ENCODE measurements around the gene MAS1.
"Not testable (repeated sequence)": the region's sequence is repeated elsewhere in the genome, so short reads cannot be mapped to it uniquely, and the experiment has no call there.

The MAS1 gene

DNA sequence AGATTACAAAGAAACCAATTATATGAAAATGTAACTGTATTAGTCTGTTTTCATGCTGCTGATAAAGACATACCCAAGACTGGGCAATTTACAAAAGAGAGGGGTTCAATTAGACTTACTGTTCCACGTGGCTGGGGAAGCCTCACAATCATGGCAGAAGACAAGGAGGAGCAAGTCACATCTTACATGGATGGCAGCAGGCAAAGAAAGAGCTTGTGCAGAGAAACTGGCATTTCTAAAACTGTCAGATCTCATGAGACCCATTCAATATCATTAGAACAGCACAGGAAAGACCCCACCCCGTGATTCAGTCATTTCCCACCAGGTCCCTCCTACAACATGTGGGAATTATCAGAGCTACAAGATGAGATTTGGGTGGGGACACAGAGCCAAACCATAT is 33.4 kb downstream of the MAS1 start:
- DNase-seq: not testable (repeated sequence)

DNA sequence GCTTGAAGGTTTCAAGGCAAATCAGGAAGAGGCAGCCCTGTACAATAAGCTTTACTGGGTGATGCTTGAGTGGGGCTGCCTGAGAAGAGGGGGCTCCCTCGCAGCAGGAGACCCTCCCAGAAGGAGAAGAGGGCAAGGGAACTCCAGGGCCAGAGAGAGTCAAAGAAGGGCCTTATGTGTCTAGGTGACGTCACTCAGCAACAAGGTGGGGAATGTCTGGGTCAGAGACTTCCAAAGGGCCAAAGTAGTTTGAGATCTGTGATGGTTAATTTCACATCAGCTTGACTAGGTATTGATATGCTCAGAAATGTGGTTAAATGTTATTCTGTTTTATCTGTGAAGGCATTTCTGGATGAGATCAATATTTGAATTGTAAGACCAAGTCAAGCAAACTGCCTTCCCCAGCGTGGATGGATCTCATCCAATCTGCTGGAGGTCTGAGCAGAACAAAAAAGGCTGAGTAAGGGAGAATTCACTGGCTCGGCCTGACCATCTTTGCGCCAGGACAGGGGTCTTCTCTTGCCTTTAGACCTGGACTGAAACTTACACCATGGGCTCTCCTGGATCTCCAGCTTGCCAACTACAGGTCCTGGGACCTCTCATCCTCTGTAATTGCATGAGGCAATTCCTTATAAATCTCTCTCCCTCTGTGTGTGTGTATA is 35.9 kb downstream of the MAS1 start:
- no peak for DNase-seq

DNA sequence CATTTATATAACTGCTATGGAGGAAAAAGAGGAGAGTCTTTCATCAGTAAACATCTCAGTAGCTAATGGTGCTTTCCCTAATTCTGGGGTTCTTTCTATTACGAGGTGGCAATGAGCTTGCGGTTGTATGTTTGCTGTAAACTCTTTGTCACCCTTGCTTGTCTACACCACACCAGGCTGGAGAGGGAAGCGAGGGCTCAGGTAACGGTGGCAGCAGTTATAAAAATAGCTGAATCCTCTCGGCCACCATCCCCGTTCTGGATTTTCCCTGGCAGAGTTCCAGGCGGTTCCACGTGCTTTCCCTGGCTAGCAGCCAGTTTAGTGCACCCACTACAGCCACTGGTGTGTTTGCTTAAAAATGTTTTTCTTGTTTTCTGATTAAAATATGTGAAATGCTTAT is 39.0 kb downstream of the MAS1 start:
- no peak for DNase-seq

DNA sequence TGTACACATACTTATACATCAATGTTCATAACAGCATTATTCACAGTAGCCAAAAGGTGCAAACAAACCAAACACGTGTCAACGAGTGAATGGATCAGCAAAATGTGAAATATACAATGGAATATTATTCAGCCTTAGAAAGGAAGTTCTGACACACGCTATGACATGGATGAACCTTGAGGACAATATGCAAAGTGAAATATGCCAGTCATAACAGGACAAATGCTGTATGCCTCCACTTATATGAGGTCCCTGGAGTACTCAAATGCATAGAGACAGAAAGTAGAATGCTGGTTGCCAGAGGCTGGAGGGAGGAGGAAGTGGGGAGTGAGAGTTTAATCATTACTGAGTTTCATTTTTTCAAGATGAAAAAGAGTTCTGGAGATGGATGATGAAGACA is 40.3 kb downstream of the MAS1 start:
- DNase-seq: no peak

DNA sequence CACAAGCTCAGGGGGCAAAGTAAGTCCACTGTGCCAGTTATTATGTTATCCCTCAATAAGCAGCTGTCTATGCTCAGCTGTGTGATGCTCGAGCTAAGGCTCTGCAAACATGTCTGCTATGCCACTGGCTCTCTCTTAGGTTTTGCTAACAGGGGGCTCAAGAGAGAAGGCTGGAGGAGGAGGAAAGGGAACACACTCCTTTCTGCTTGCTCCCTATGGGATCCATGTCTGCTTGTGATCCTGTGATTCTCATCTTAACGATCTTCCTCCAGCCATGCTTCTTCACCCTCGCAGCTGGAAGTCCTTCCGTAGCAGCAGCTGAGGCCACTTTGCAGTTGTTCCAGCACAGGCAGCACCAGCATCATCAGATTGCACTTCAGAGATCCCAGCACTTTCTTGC is 41.1 kb downstream of the MAS1 start:
- no peak for DNase-seq

GRCh38 chr6:159933077-159933476 is 42.3 kb downstream of the MAS1 start:
- no peak for DNase-seq

DNA sequence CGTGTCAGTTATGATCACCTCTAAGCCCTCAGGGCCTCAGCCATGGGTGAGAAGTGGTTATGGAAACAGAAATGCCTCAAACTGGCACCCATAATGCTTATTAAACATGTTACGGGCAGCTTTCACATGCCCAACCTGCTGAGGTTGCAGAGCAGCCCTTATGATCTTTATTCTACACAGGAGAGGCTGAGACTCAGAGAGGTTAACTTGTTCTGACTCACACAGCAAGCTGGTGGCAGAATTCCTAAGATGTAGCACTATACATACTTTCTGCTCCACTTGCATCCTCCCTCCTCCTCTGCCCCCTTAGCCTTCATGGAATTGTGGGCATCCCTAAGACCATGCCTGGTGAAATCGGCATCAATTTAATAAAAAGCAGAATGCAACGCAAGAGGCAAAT is 43.4 kb downstream of the MAS1 start:
- DNase-seq: no peak

GRCh38 chr6:159935065-159935464 is 44.3 kb downstream of the MAS1 start:
- no peak for DNase-seq

DNA sequence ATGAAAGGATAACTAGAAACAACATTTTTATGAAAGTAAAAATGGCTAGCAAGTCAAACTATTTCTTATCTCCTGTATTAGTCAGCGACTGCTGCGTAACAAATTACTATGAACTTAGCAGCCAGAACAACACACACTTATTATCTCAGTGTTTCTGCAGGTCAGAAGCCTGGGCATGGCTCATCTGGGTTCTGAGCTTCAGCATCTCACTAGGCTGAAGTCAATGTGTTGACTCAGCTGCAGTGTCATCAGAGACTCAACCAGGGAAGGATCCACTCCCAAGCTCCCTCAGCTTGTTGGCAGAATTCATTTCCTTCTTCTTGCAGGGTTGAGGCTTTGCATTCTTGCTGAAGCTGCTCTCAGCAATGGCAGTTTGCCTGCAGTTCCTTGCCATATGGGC is 44.8 kb downstream of the MAS1 start:
- no peak for DNase-seq

DNA sequence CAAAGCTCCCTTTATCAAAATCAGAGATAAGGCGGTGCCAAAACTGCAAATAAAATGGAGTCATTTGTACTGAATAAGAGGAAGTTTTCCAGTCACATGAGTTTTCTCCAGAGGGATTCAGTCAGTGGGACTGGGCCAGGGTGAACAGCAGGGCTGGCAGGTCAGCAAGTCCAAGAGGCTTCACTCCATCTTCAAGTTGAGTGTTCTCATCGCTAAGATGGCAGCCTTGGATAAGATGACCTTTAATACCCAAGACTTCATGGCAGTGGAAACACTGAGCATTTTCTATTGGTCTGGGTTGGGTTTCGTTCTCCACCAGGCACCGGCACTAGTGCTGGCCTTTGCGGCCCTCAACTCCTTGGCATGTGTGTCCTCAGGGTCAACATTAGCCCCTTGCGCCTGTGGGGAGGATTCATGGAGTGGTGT is 48.8 kb downstream of the MAS1 start:
- DNase-seq: no peak
